ENCODE data around the gene NFKBIA. TPM values are rescaled to one million over a fixed set of nuclear protein-coding genes. Genes with fewer than 3 reads are reported as not detected.
"Not testable (repeated sequence)": the region's sequence is repeated elsewhere in the genome, so short reads cannot be mapped to it uniquely, and the experiment has no call there.

Gene NFKBIA
- 100 to 1,000 TPM in 1 of 4 donors, 10 to 100 TPM in 3; 49.1 to 128 (median 65.2) TPM for polyA plus RNA-seq (ENCODE audit: insufficient read length in 4 of 4)

- peak; percentile 68 to 75 (median 72) for DNase-seq (ENCODE audit: low read depth in 4 of 4, low spot score in 3 of 4)
These were observed at the start of gene NFKBIA for GRCh38 chr14:35404449-35405303. TSS of gene NFKBIA (minus strand) at chr14:35404749. CDS start at chr14:35404644, 105 bp downstream.

GRCh38 chr14:35446450-35446849 lies 41.9 kb upstream of the NFKBIA start:
- DNase-seq (ENCODE audit: low read depth in 4 of 4, low spot score in 3 of 4) = no peak

- DNase-seq (ENCODE audit: low read depth in 4 of 4, low spot score in 3 of 4) = no peak
These were observed 39.6 kb upstream of the NFKBIA start for GRCh38 chr14:35444104-35444503.

GRCh38 chr14:35441160-35441559 lies 36.6 kb upstream of the NFKBIA start:
- no peak for DNase-seq (ENCODE audit: low read depth in 4 of 4, low spot score in 3 of 4)

- no peak for DNase-seq (ENCODE audit: low read depth in 4 of 4, low spot score in 3 of 4)
These were observed 34.6 kb upstream of the NFKBIA start for GRCh38 chr14:35438910-35439713.

GRCh38 chr14:35438492-35438891 lies 33.9 kb upstream of the NFKBIA start:
- not testable (repeated sequence) for DNase-seq (ENCODE audit: low read depth in 4 of 4, low spot score in 3 of 4)

- no peak for DNase-seq (ENCODE audit: low read depth in 4 of 4, low spot score in 3 of 4)
These were observed 30.6 kb upstream of the NFKBIA start for GRCh38 chr14:35435177-35435576.

- DNase-seq (ENCODE audit: low read depth in 4 of 4, low spot score in 3 of 4) = no peak
These were observed 29.3 kb upstream of the NFKBIA start for GRCh38 chr14:35433826-35434225.

- DNase-seq (ENCODE audit: low read depth in 4 of 4, low spot score in 3 of 4) = no peak
These were observed 26.1 kb upstream of the NFKBIA start for GRCh38 chr14:35430459-35431199.

GRCh38 chr14:35429951-35430350 lies 25.4 kb upstream of the NFKBIA start:
- DNase-seq (ENCODE audit: low read depth in 4 of 4, low spot score in 3 of 4) = no peak

GRCh38 chr14:35425850-35426249 lies 21.3 kb upstream of the NFKBIA start:
- DNase-seq (ENCODE audit: low read depth in 4 of 4, low spot score in 3 of 4) = no peak

- no peak for DNase-seq (ENCODE audit: low read depth in 4 of 4, low spot score in 3 of 4)
These were observed 19.1 kb upstream of the NFKBIA start for GRCh38 chr14:35423621-35424020.

- no peak for DNase-seq (ENCODE audit: low read depth in 4 of 4, low spot score in 3 of 4)
These were observed 15.7 kb upstream of the NFKBIA start for GRCh38 chr14:35420036-35420811.

- no peak for DNase-seq (ENCODE audit: low read depth in 4 of 4, low spot score in 3 of 4)
These were observed 14.9 kb upstream of the NFKBIA start for GRCh38 chr14:35419429-35419841.

GRCh38 chr14:35418093-35418492 lies 13.5 kb upstream of the NFKBIA start:
- no peak for DNase-seq (ENCODE audit: low read depth in 4 of 4, low spot score in 3 of 4)

- DNase-seq (ENCODE audit: low read depth in 4 of 4, low spot score in 3 of 4) = no peak
These were observed 11.7 kb upstream of the NFKBIA start for GRCh38 chr14:35416108-35416750.

GRCh38 chr14:35414365-35414764 lies 9.8 kb upstream of the NFKBIA start:
- no peak for DNase-seq (ENCODE audit: low read depth in 4 of 4, low spot score in 3 of 4)

GRCh38 chr14:35412272-35413056 lies 7.9 kb upstream of the NFKBIA start:
- DNase-seq (ENCODE audit: low read depth in 4 of 4, low spot score in 3 of 4) = no peak

- DNase-seq (ENCODE audit: low read depth in 4 of 4, low spot score in 3 of 4) = no peak
These were observed 6.3 kb upstream of the NFKBIA start for GRCh38 chr14:35410858-35411257.
